NCI-H2227 (cell line): ENCODE data around the gene ABL1.

Experiments
- DNase-seq: peaks from one replicate; lab custom pipeline; 2025; ENCODE audit not compliant: unreplicated experiment; lab: John Stamatoyannopoulos, UW

Gene ABL1

DNA sequence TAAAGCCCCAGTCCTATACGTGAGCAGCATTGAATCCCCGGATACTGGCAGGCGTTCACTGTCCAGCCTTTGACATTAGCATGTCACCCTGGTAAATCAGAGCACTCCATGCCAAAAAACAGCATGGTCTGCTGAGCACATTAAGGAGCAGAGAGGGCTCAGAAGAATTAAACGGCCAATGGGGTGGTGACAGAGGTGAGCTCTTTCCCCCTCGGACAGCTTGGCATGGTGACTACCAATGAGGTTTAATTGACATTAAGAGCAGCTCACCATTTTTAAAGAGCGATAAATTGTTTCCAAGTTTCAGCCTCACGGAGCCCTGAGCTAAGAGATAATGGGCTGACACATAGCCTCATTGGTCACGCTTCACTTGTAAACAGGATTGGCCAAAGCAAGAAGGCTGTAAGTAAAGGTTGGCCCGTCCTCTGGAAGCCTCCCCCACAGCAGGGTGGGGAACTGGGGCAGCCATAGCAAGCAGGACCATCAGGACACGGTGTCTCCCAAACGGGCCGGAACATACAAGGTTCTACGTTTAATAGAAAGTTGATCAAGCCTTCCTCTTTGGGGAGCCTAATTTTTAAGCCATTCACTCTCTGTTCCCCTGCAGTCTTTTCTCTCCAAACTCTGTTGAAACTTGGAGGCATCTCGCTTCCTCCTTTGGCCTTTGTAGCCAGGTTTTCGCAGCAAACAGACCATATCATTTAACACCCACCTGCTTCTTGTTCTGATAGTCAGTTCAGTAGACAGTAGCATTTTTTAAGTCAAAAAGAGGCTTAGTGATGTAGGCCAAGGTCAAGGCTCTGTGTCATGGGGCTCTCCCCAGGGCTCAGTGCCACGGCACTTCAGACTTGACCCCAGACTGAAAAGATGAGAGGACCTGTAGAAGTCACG lies 35.7 kb downstream of the ABL1 start:
- no peak for DNase-seq

- DNase-seq = no peak
Observed at GRCh38 chr9:130871395-130872062, 36.5 kb downstream of the ABL1 start.

DNA sequence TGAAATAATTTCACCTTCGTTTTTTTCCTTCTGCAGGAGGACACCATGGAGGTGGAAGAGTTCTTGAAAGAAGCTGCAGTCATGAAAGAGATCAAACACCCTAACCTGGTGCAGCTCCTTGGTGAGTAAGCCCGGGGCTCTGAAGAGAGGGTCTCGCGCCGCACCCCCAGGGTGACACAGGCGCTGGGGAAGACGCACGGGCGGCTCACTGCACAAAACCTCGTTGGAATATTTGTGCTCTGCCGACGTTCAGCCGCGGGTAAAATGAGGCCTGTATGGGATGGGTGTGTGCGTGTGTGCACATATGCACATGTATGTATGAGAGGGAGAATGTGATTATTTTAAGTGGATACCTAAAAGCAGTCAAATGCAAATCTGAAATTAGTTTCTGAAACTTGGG lies 37.0 kb downstream of the ABL1 start:
- no peak for DNase-seq

DNA sequence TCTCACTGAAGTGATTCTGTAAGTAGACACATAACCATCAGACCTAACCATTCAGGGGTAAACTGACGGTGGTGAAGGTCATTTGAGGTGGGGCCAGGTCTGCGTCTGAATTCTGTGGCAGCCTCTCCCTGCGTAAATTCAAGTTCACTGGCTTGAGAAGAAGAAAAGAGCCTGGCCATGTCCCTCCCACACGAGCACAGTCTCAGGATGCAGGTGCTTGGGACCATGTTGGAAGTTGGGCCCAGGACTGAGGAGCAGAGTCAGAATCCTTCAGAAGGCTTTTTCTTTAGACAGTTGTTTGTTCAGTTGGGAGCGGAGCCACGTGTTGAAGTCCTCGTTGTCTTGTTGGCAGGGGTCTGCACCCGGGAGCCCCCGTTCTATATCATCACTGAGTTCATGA lies 37.5 kb downstream of the ABL1 start:
- no peak for DNase-seq

GRCh38 chr9:130872912-130873503 lies 38.0 kb downstream of the ABL1 start:
- DNase-seq = no peak

DNA sequence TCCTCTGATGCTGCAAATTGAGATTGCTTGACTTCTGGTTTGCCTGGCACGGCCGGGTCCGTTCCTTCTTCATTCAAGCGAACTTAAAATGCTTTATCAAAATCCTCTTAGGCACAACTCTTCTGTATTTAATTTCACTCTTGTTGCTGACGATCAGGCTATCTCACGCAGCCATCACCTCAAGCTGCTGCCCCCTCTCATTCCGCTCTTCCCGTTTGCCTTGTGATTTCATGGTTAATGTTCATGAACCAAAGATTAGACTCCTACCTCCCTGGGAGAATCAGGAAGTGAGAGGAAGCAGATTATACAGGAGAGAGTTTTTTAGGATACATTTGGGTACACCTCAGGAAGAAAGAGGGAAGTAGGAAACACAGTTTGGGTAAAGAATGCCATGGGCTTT lies 38.9 kb downstream of the ABL1 start:
- no peak for DNase-seq

DNA sequence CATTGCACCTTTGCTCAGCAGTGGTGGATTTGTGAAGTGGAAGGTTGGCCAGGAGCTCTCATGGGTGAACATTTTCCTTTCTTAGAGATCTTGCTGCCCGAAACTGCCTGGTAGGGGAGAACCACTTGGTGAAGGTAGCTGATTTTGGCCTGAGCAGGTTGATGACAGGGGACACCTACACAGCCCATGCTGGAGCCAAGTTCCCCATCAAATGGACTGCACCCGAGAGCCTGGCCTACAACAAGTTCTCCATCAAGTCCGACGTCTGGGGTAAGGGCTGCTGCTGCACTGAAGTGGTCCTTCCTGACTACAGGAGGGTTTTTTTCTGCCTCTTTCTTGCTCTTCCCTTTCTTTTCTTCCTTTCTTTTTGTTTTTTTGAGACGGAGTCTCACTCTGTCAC lies 39.7 kb downstream of the ABL1 start:
- DNase-seq = no peak

DNA sequence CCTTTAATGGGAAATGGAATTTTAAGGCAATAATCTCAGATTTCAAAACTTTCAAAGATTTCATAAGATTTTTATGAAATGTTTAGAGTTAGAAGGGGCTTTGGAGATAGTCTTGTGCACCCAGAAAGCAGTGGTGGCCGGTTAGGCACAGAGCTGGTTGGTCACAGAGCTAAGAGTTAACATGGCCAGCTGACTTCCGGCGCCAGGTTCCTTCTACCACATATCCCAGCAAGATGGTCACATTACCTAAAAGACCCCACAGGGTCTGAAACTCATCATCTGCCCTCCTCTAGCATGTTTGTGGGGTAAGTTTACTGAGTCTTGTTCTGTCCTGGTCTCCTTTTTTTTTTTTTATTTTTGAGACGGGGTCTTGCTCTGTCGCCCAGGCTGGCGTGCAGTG lies 42.2 kb downstream of the ABL1 start:
- no peak for DNase-seq

- DNase-seq = no peak
Observed at GRCh38 chr9:130878295-130878694, 43.2 kb downstream of the ABL1 start.

GRCh38 chr9:130879863-130880411 lies 44.9 kb downstream of the ABL1 start:
- no peak for DNase-seq

DNA sequence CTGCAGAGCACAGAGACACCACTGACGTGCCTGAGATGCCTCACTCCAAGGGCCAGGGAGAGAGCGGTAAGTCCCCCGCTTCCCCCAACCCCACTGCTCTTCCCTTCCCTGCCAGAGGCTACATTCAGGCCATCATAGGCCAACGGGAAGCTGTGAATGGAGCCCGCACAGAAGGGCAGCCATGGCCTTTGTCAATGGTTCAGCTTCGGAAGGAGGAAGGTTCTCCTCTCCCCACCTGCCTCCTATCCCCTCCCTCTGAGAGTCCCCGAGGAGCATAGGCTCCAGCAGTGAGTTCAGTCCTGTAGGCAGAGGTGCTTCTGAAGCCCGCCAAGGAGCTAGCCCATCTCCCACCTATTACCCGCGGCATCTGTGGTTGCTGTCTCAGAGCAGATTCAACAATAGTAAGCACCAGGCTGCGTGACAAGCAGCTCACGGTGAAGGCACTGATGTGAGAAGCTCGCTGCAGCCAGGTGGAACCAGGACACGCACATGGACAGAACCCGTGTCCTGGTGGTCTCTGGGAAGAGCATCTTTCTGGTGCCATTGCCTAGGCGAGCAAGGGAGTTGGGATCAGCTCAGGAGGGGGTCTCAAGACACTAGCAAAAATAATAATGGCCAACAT lies 45.7 kb downstream of the ABL1 start:
- DNase-seq = no peak

DNA sequence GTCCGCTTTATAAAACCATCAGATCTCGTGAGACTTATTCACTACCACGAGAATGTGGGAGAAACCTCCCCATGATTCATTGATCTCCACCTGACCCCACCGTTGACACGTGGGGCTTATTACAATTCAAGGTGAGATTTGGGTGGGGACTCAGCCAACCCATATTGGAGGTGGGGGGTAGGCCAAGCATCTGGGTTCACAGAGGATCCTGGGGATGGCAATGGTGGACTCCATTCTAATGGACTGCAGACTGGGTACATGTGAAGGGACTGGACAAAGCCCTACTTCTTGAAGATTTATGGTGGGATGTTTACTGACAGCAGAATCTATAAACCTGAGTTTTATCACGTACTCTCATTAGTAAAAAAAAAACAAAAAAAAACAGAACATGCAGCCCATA lies 46.5 kb downstream of the ABL1 start:
- DNase-seq = no peak

DNA sequence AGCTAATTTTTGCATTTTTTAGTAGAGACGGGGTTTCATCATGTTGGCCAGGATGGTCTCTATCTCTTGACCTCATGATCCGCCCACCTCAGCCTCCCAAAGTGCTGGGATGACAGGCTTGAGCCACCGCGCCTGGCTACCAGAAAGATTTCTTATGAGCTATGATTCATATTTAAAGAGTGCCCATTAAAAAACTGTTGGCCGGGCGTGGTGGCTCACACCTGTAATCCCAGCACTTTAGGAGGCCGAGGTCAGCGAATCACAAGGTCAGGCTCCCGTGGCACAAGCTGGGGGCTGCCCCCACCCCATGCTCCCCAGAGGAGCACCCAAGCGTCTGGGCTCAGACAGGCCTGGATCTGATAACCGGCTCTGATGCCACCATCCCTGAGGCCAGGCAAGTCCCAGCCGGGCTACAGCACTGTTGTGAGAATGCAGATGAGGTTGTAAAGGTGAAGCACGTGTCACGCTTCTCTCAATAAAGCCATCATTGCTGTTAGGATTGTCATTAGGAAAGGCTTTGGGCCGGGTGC lies 47.7 kb downstream of the ABL1 start:
- DNase-seq = no peak

DNA sequence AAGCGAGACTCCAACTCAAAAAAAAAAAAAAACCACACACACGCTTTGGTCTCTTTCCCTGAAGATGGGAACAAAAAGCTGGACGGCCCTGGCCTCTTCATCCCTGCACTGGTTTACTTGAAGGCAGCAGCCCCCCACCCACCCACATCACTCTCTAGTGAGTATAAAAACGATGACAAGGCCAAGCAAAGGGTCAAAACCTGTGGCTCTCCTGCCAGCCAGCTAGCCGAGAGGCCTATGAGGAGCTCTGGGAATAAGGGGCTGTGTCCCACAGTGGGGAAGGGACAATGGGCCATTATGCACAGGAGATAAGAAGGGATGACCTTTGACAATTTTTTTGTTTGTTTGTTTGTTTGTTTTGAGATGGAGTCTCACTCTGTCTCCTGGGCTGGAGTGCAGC lies 48.4 kb downstream of the ABL1 start:
- DNase-seq = no peak

DNA sequence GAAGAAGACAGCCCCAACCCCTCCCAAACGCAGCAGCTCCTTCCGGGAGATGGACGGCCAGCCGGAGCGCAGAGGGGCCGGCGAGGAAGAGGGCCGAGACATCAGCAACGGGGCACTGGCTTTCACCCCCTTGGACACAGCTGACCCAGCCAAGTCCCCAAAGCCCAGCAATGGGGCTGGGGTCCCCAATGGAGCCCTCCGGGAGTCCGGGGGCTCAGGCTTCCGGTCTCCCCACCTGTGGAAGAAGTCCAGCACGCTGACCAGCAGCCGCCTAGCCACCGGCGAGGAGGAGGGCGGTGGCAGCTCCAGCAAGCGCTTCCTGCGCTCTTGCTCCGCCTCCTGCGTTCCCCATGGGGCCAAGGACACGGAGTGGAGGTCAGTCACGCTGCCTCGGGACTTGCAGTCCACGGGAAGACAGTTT lies 49.1 kb downstream of the ABL1 start:
- no peak for DNase-seq

GRCh38 chr9:130884542-130885483 lies 49.8 kb downstream of the ABL1 start:
- DNase-seq = no peak

DNA sequence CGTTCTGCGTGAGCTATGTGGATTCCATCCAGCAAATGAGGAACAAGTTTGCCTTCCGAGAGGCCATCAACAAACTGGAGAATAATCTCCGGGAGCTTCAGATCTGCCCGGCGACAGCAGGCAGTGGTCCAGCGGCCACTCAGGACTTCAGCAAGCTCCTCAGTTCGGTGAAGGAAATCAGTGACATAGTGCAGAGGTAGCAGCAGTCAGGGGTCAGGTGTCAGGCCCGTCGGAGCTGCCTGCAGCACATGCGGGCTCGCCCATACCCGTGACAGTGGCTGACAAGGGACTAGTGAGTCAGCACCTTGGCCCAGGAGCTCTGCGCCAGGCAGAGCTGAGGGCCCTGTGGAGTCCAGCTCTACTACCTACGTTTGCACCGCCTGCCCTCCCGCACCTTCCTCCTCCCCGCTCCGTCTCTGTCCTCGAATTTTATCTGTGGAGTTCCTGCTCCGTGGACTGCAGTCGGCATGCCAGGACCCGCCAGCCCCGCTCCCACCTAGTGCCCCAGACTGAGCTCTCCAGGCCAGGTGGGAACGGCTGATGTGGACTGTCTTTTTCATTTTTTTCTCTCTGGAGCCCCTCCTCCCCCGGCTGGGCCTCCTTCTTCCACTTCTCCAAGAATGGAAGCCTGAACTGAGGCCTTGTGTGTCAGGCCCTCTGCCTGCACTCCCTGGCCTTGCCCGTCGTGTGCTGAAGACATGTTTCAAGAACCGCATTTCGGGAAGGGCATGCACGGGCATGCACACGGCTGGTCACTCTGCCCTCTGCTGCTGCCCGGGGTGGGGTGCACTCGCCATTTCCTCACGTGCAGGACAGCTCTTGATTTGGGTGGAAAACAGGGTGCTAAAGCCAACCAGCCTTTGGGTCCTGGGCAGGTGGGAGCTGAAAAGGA lies 50.7 kb downstream of the ABL1 start:
- no peak for DNase-seq

- DNase-seq = no peak
Observed at GRCh38 chr9:130886981-130887380, 51.9 kb downstream of the ABL1 start.
